ENCODE results near the gene CRADD.

Gene CRADD

DNA sequence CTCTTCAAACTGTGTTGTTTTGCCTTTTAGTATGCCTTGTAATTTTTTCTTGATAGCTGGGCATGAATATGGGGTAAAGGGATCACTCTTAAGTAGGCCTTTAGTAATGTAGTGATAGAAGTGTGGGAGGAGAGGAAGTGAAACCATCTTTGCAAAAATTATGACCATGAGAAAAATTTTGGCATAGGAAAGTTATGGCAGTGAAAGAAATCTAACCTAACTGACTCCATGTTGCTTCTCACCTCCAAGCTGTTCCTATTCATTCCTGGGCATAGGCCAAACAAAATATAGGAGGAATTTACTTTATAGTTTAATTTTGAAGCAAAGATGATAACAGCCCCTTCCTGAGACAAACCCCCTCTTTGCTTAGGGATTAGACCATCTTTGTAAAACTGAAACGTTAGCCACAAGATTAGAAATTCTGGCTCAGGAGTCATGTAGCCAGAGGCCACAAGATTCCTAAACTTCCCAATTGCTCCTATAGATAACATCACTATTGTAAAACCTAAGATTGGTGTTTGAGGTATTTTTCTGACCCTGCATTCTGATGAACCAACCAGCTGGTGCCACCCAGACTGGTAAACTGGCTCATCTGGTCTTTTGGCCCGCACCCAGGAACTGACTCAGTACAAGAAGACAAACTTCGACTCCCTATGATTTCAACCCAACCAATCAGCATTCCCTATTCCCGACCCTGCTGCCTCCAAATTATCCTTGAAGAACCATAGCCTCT, 45.8 kb downstream of the CRADD start:
- TF ChIP-seq, protein P1, sequence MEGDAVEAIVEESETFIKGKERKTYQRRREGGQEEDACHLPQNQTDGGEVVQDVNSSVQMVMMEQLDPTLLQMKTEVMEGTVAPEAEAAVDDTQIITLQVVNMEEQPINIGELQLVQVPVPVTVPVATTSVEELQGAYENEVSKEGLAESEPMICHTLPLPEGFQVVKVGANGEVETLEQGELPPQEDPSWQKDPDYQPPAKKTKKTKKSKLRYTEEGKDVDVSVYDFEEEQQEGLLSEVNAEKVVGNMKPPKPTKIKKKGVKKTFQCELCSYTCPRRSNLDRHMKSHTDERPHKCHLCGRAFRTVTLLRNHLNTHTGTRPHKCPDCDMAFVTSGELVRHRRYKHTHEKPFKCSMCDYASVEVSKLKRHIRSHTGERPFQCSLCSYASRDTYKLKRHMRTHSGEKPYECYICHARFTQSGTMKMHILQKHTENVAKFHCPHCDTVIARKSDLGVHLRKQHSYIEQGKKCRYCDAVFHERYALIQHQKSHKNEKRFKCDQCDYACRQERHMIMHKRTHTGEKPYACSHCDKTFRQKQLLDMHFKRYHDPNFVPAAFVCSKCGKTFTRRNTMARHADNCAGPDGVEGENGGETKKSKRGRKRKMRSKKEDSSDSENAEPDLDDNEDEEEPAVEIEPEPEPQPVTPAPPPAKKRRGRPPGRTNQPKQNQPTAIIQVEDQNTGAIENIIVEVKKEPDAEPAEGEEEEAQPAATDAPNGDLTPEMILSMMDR (IDR thresholded peaks at IDR 0.05; ENCODE audit: low read depth, low read length, missing control alignments), result no peak
- H3K4me3 ChIP-seq (ENCODE audit: low read depth, low read length), result no peak overlapping the region
- no peak for DNase-seq (ENCODE audit: low read depth)
- in situ Hi-C loops (cut with HindIII; ENCODE audit: low sequenced_read_pairs), result no loop called here

DNA sequence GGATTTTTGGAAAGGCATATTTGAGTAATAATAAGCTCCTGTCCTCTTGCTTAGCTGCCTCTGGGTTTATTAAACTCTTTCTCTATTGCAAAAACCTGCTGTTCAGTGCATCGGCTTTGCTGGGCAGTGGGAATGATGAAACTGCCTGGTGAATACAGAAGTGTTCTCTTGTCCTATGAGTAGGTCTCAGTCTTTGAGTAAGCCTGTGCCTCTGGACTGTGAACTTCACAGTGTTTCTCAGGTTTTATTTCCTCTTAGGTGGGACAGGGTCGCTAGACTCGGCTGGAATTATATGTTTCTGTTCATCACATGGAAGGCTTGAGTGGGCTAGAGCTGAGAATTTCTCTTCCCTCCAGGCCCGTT, 46.4 kb downstream of the CRADD start:
- TF ChIP-seq, protein P1 (IDR thresholded peaks at IDR 0.05; ENCODE audit: low read depth, low read length, missing control alignments), result no peak
- H3K4me3 ChIP-seq (ENCODE audit: low read depth, low read length), result no peak overlapping the region
- in situ Hi-C loops (cut with HindIII; ENCODE audit: low sequenced_read_pairs), result no loop called here
- no peak for DNase-seq (ENCODE audit: low read depth)

DNA sequence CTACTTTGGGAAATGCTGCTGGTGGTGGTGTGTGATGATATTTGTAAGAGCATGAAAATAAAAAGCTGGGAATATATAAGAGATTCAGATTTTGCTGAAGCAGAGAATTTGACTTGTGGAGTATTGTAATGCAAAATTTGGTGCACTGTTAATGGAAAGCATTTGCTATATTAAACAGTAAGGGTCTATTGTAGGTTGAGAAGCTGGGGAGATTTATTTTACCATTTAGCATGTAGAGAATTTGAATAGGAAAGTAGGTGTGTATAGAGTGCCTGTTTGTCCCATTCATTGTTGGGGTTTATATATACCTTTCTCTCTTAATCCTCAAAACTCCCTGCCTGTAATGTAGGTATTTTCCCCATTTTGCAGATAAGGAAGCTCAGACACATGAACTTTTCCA, 48.4 kb downstream of the CRADD start:
- TF ChIP-seq, protein P1 (IDR thresholded peaks at IDR 0.05; ENCODE audit: low read depth, low read length, missing control alignments), result no peak
- in situ Hi-C loops (cut with HindIII; ENCODE audit: low sequenced_read_pairs), result loop anchor here (25.0 kb wide), 1 partner anchor 362 kb away; no protein-coding TSS in a partner anchor
- no peak overlapping the region for H3K4me3 ChIP-seq (ENCODE audit: low read depth, low read length)
- DNase-seq (ENCODE audit: low read depth), result no peak

GRCh38 chr12:93727195-93727811, 50.1 kb downstream of the CRADD start:
- in situ Hi-C loops (cut with HindIII; ENCODE audit: low sequenced_read_pairs), result loop anchor here (25.0 kb wide), 1 partner anchor 360 kb away; no protein-coding TSS in a partner anchor

GRCh38 chr12:93727911-93728310, 50.7 kb downstream of the CRADD start:
- in situ Hi-C loops (cut with HindIII; ENCODE audit: low sequenced_read_pairs), result loop anchor here (25.0 kb wide), 1 partner anchor 359 kb away; no protein-coding TSS in a partner anchor
- TF ChIP-seq, protein P1 (IDR thresholded peaks at IDR 0.05; ENCODE audit: low read depth, low read length, missing control alignments), result no peak
- no peak overlapping the region for H3K4me3 ChIP-seq (ENCODE audit: low read depth, low read length)
- no peak for DNase-seq (ENCODE audit: low read depth)

More at GRCh38 chr12:93727195-93727811, 50.1 kb downstream of the CRADD start:
- H3K4me3 ChIP-seq (ENCODE audit: low read depth, low read length), result no peak overlapping the region
- TF ChIP-seq, protein P1 (IDR thresholded peaks at IDR 0.05; ENCODE audit: low read depth, low read length, missing control alignments), result no peak
- DNase-seq (ENCODE audit: low read depth), result no peak

DNA sequence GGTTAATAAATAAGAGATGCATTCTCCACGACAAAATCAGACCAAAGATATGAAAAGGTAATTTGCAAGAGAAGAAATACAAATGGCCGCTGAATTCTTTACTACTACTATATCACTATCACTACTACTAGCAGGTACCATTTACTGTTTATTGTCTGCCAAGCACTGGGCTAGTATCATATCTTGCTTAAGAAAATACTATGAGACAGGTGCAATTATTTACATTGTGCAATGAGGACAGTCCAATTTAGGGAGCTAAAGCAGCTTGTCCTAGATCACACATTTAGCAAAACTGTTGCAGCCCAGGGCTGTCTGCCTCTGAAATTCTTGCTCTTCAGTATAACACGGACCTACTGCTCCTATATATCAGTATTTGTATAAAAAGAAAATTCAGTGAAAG, 52.8 kb downstream of the CRADD start:
- TF ChIP-seq, protein P1 (IDR thresholded peaks at IDR 0.05; ENCODE audit: low read depth, low read length, missing control alignments), result no peak
- in situ Hi-C loops (cut with HindIII; ENCODE audit: low sequenced_read_pairs), result loop anchor here (25.0 kb wide), 1 partner anchor 357 kb away; no protein-coding TSS in a partner anchor
- H3K4me3 ChIP-seq (ENCODE audit: low read depth, low read length), result no peak overlapping the region
- DNase-seq (ENCODE audit: low read depth), result no peak

Measured in astrocyte of the cerebellum (primary cell).